DOHH2 (cell line): ENCODE results near the gene TGM2.

Experiments used
- EZH2phosphoT487 ChIP-seq: fragments of 200-600 bp; sonication (generic); IDR thresholded peaks from 2 replicates; pipeline ENCODE4 v1.6.1; 2017; ENCODE audit warnings: borderline replicate concordance, mild to moderate bottlenecking, antibody characterized with exemption, low read length, moderate library complexity, mixed read lengths
- TF ChIP-seq, protein P1 (sequence below): fragments of 200-600 bp; sonication (generic); IDR thresholded peaks from one replicate; pipeline ENCODE4 v1.5.1; 2014; ENCODE audit warnings: antibody characterized with exemption, mild to moderate bottlenecking, low read depth, low read length; ENCODE audit not compliant: poor library complexity, severe bottlenecking

DNA sequence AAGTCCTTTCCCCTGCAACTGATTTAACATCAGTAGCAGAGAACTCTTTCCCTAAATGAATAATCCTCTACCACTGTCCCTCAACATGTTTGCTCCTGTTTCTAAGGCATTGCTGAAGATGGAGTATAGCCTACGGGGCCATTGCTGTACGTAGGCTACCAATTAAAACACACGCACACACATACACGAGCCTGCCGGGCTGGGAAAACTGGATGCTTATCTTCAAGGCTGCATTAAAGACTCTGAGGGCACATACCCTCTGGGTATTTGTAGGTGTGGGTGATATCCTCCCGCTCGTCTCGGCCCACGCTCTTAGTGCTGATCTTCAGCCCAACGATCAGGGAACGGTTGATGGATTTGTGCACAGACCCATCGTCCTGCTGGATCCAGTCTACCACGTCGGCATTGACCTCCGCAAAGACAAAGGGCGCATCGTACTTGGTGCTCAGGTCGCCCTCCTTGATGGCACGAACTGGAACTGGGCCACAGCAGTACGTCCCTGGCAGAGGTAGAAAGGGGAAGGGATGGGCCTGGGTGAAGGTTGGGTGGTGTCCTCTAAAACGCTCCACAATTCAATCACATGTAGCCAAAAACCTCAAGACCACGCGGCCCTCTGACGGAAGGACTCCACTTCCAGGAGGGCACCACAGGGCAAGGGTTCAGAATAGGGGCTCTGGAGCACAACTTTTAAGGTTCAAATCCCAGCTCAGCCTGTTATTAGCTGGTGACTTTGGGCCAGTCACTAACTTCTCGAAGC, 25.7 kb downstream of the TGM2 start:
- TF ChIP-seq, protein P1, sequence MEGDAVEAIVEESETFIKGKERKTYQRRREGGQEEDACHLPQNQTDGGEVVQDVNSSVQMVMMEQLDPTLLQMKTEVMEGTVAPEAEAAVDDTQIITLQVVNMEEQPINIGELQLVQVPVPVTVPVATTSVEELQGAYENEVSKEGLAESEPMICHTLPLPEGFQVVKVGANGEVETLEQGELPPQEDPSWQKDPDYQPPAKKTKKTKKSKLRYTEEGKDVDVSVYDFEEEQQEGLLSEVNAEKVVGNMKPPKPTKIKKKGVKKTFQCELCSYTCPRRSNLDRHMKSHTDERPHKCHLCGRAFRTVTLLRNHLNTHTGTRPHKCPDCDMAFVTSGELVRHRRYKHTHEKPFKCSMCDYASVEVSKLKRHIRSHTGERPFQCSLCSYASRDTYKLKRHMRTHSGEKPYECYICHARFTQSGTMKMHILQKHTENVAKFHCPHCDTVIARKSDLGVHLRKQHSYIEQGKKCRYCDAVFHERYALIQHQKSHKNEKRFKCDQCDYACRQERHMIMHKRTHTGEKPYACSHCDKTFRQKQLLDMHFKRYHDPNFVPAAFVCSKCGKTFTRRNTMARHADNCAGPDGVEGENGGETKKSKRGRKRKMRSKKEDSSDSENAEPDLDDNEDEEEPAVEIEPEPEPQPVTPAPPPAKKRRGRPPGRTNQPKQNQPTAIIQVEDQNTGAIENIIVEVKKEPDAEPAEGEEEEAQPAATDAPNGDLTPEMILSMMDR: no peak
- TF ChIP-seq EZH2phosphoT487: no peak
